Liver (tissue), 9 donors: ENCODE data around the gene RNASE12. TPM values are rescaled to one million over a fixed set of nuclear protein-coding genes. Genes with fewer than 3 reads are reported as not detected.

Experiments
- DNase-seq: peaks from one replicate; pipeline ENCODE4 v3.0.0-alpha.2; 2017; ENCODE audit warnings: low spot score
- H3K27ac ChIP-seq, 2 donors: one replicate each; pipeline ENCODE4 v1.7.0; 2013; ENCODE audit warnings: inconsistent platforms in 2 of 2, low read length in 2 of 2, control low read depth in 1 of 2, low read depth in 1 of 2, mild to moderate bottlenecking in 1 of 2
- H3K27me3 ChIP-seq, 4 donors: one replicate each; pipeline versions ENCODE4 v1.6.1 to v1.7.0; 2013; ENCODE audit warnings: low read length in 3 of 4, inconsistent platforms in 1 of 4, mild to moderate bottlenecking in 1 of 4, moderate library complexity in 1 of 4; ENCODE audit not compliant: control insufficient read depth in 4 of 4, insufficient read depth in 4 of 4
- H3K36me3 ChIP-seq, 4 donors: one replicate each; pipeline versions ENCODE4 v1.6.1 to v1.7.0; 2013; ENCODE audit warnings: low read length in 3 of 4, mild to moderate bottlenecking in 3 of 4, low read depth in 1 of 4, moderate library complexity in 1 of 4; ENCODE audit not compliant: control insufficient read depth in 4 of 4, insufficient read depth in 3 of 4
- H3K4me1 ChIP-seq, 4 donors: one replicate each; pipeline versions ENCODE4 v1.6.1 to v1.7.0; 2013; ENCODE audit warnings: low read length in 3 of 4, mild to moderate bottlenecking in 3 of 4, moderate library complexity in 1 of 4; ENCODE audit not compliant: control insufficient read depth in 4 of 4, insufficient read depth in 4 of 4
- H3K4me3 ChIP-seq, 3 donors: one replicate each; pipeline versions ENCODE4 v1.6.1 to v1.7.0; 2013; ENCODE audit warnings: low read length in 3 of 3, control low read depth in 1 of 3, low read depth in 1 of 3, mild to moderate bottlenecking in 1 of 3
- H3K9ac ChIP-seq, 2 donors: one replicate each; pipeline ENCODE4 v1.7.0; 2013; ENCODE audit warnings: low read length in 2 of 2, mild to moderate bottlenecking in 2 of 2, moderate library complexity in 2 of 2, control low read depth in 1 of 2, low read depth in 1 of 2
- H3K9me3 ChIP-seq, 4 donors: one replicate each; pipeline versions ENCODE4 v1.6.1 to v1.7.0; 2013; ENCODE audit warnings: low read length in 3 of 4; ENCODE audit not compliant: control insufficient read depth in 4 of 4
- ATF3 ChIP-seq: IDR thresholded peaks from 2 replicates; pipeline ENCODE4 v1.6.1; 2016; ENCODE audit warnings: antibody characterized with exemption
- EGR1 ChIP-seq, 2 donors: IDR thresholded peaks; 2 replicates each; pipeline ENCODE4 v1.6.1; 2016 to 2018; ENCODE audit warnings: antibody characterized with exemption in 2 of 2, low read depth in 2 of 2
- FOXA1 ChIP-seq: IDR thresholded peaks from 2 replicates; pipeline ENCODE4 v1.6.1; 2016; ENCODE audit warnings: antibody characterized with exemption
- FOXA2 ChIP-seq: IDR thresholded peaks from 2 replicates; pipeline ENCODE4 v1.6.1; 2016; ENCODE audit warnings: antibody characterized with exemption
- GABPA ChIP-seq, 2 donors: IDR thresholded peaks in 1 of 2; conservative IDR thresholded peaks in 1 of 2; 2 replicates each; pipeline ENCODE4 v1.6.1; 2016; ENCODE audit warnings: antibody characterized with exemption in 2 of 2, mild to moderate bottlenecking in 1 of 2, moderate library complexity in 1 of 2
- HNF4A ChIP-seq, 2 donors: conservative IDR thresholded peaks; 2 replicates each; pipeline ENCODE4 v1.6.1; 2016; ENCODE audit warnings: antibody characterized with exemption in 2 of 2, mild to moderate bottlenecking in 2 of 2
- HNF4G ChIP-seq: IDR thresholded peaks from 2 replicates; pipeline ENCODE4 v1.6.1; 2016; ENCODE audit warnings: antibody characterized with exemption
- JUND ChIP-seq, 2 donors: IDR thresholded peaks; 2 replicates each; pipeline ENCODE4 v1.6.1; 2016; ENCODE audit warnings: antibody characterized with exemption in 2 of 2
- NR2F2 ChIP-seq: IDR thresholded peaks from 2 replicates; pipeline ENCODE4 v1.6.1; 2016; ENCODE audit warnings: antibody characterized with exemption
- RAD21 ChIP-seq, 2 donors: IDR thresholded peaks; 2 replicates each; pipeline ENCODE4 v1.6.1; 2016; ENCODE audit warnings: antibody characterized with exemption in 2 of 2, mild to moderate bottlenecking in 2 of 2
- RXRA ChIP-seq, 2 donors: IDR thresholded peaks; 2 replicates each; pipeline ENCODE4 v1.6.1; 2017 to 2018; ENCODE audit warnings: antibody characterized with exemption in 2 of 2, mild to moderate bottlenecking in 1 of 2
- SP1 ChIP-seq: IDR thresholded peaks from 2 replicates; pipeline ENCODE4 v1.6.1; 2018; ENCODE audit warnings: antibody characterized with exemption, mild to moderate bottlenecking
- TAF1 ChIP-seq: conservative IDR thresholded peaks from 2 replicates; pipeline ENCODE4 v1.6.1; 2016; ENCODE audit warnings: antibody characterized with exemption, mild to moderate bottlenecking
- WGBS: extraction: QIAGEN DNeasy Blood & Tissue Kit; methylation state at CpG from one replicate; pipeline ENCODE4 v1.1.7; 2013; 5-methylcytosine and 5-hydroxymethylcytosine counted together
- polyA plus RNA-seq, 2 donors: library from polyadenylated mRNA; stranded (reverse) in 1 of 2; unstranded in 1 of 2; fragments of 200-250 nt in 1 of 2; fragments of >200 nt in 1 of 2; fragmentation: Nextera tagmentation in 1 of 2; extraction: Ambion mirVana in 1 of 2; gene quantifications; one replicate each; pipeline versions ENCODE4 v1.2.1 to v1.2.3, GENCODE V29; 2013 to 2015
- total RNA-seq, 2 donors: library from RNA; depleted of rRNA; stranded (reverse); fragments of >200 nt; gene quantifications; one replicate each; pipeline ENCODE4 v1.2.3, GENCODE V29; 2014
- TF ChIP-seq, protein P1 (sequence below): IDR thresholded peaks from 2 replicates; pipeline ENCODE4 v1.6.1; 2016; ENCODE audit warnings: antibody characterized with exemption
- TF ChIP-seq, protein P2 (sequence below): IDR thresholded peaks from 2 replicates; pipeline ENCODE4 v1.6.1; 2016; ENCODE audit warnings: antibody characterized with exemption, mild to moderate bottlenecking
- TF ChIP-seq, protein P3 (sequence below): IDR thresholded peaks from 2 replicates; pipeline ENCODE4 v1.6.1; 2016; ENCODE audit warnings: antibody characterized with exemption
- TF ChIP-seq, protein P4 (sequence below): fragments of 150-350 bp; IDR thresholded peaks from 2 replicates; pipeline ENCODE4 v1.5.1; 2017; ENCODE audit warnings: improper control_type of control experiment, low read depth, low read length; ENCODE audit not compliant: missing input control
- donor health status: healthy.
- donor health status: healthy.
- donor health status: healthy.
- donor health status: healthy.
- donor health status: healthy.

RNASE12 gene
- total and polyA plus RNA-seq, 4 donors: not detected

DNA sequence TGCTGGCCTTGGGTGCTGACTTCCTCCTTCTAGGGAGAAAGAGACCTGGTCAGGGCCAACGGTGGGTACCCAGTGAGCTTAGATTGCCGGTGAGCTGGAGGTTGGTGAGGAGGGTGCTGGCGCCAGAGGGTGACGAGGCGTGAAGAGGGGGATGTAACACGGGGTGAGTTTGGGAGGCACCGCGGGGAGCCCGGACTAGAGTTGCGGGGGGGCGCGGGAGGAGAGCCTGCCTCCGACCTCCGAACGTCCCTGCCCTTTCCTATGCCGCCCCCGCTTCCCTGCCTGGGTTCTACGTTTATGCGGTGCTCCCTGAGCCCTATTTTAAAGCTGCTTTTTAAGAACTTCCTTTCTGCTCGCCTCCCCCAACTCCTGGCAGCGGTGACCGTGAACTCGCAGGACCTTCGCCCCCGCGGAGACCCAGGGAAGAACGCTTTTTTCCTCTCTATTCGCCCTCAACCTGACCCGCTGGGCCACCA, 31.7 kb upstream of the RNASE12 start:
- DNase-seq: no peak
- no peak overlapping the region for H3K9ac ChIP-seq
- H3K9me3 ChIP-seq: no peaks in the 10 kb centered on the region
- H3K27me3 ChIP-seq: peaks cover 0 to 10% (median 5%) of the 10 kb centered on the region in 4 donors
- WGBS: 34% methylated on average over 29 of the region's 29 CpGs
- peaks cover 0 to 10% (median 5%) of the 10 kb centered on the region in 4 donors for H3K4me1 ChIP-seq
- TF ChIP-seq RXRA (IDR thresholded peaks at IDR 0.05): no peak
- TF ChIP-seq, protein P1, sequence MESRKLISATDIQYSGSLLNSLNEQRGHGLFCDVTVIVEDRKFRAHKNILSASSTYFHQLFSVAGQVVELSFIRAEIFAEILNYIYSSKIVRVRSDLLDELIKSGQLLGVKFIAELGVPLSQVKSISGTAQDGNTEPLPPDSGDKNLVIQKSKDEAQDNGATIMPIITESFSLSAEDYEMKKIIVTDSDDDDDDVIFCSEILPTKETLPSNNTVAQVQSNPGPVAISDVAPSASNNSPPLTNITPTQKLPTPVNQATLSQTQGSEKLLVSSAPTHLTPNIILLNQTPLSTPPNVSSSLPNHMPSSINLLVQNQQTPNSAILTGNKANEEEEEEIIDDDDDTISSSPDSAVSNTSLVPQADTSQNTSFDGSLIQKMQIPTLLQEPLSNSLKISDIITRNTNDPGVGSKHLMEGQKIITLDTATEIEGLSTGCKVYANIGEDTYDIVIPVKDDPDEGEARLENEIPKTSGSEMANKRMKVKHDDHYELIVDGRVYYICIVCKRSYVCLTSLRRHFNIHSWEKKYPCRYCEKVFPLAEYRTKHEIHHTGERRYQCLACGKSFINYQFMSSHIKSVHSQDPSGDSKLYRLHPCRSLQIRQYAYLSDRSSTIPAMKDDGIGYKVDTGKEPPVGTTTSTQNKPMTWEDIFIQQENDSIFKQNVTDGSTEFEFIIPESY: no peak
- TF ChIP-seq RAD21 (IDR thresholded peaks at IDR 0.05): no peak
- no peak for TF ChIP-seq ATF3
- no peak for TF ChIP-seq TAF1
- TF ChIP-seq, protein P2, sequence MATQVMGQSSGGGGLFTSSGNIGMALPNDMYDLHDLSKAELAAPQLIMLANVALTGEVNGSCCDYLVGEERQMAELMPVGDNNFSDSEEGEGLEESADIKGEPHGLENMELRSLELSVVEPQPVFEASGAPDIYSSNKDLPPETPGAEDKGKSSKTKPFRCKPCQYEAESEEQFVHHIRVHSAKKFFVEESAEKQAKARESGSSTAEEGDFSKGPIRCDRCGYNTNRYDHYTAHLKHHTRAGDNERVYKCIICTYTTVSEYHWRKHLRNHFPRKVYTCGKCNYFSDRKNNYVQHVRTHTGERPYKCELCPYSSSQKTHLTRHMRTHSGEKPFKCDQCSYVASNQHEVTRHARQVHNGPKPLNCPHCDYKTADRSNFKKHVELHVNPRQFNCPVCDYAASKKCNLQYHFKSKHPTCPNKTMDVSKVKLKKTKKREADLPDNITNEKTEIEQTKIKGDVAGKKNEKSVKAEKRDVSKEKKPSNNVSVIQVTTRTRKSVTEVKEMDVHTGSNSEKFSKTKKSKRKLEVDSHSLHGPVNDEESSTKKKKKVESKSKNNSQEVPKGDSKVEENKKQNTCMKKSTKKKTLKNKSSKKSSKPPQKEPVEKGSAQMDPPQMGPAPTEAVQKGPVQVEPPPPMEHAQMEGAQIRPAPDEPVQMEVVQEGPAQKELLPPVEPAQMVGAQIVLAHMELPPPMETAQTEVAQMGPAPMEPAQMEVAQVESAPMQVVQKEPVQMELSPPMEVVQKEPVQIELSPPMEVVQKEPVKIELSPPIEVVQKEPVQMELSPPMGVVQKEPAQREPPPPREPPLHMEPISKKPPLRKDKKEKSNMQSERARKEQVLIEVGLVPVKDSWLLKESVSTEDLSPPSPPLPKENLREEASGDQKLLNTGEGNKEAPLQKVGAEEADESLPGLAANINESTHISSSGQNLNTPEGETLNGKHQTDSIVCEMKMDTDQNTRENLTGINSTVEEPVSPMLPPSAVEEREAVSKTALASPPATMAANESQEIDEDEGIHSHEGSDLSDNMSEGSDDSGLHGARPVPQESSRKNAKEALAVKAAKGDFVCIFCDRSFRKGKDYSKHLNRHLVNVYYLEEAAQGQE: no peak
- TF ChIP-seq EGR1 (IDR thresholded peaks at IDR 0.05; ENCODE audit: low read depth in 2 of 2): no peak
- TF ChIP-seq, protein P3, sequence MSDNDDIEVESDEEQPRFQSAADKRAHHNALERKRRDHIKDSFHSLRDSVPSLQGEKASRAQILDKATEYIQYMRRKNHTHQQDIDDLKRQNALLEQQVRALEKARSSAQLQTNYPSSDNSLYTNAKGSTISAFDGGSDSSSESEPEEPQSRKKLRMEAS: no peak
- TF ChIP-seq NR2F2: no peak
- TF ChIP-seq HNF4A (conservative IDR thresholded peaks at IDR 0.05): no peak
- no peak for TF ChIP-seq JUND (IDR thresholded peaks at IDR 0.05)
- TF ChIP-seq, protein P4, sequence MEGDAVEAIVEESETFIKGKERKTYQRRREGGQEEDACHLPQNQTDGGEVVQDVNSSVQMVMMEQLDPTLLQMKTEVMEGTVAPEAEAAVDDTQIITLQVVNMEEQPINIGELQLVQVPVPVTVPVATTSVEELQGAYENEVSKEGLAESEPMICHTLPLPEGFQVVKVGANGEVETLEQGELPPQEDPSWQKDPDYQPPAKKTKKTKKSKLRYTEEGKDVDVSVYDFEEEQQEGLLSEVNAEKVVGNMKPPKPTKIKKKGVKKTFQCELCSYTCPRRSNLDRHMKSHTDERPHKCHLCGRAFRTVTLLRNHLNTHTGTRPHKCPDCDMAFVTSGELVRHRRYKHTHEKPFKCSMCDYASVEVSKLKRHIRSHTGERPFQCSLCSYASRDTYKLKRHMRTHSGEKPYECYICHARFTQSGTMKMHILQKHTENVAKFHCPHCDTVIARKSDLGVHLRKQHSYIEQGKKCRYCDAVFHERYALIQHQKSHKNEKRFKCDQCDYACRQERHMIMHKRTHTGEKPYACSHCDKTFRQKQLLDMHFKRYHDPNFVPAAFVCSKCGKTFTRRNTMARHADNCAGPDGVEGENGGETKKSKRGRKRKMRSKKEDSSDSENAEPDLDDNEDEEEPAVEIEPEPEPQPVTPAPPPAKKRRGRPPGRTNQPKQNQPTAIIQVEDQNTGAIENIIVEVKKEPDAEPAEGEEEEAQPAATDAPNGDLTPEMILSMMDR: no peak
- TF ChIP-seq FOXA1: no peak
- TF ChIP-seq GABPA (IDR thresholded peaks at IDR 0.05 in 1 of 2, conservative IDR thresholded peaks at IDR 0.05 in 1 of 2): no peak
- TF ChIP-seq FOXA2: no peak
- no peak for TF ChIP-seq HNF4G
- TF ChIP-seq SP1: no peak
- H3K4me3 ChIP-seq: no peak overlapping the region
- H3K36me3 ChIP-seq: no peaks in the 10 kb centered on the region
- no peak overlapping the region for H3K27ac ChIP-seq
